IPS-18a (cell line): ENCODE data around the gene NHLH1.

Source experiments
- H3K27ac ChIP-seq: one replicate; pipeline ENCODE4 v1.5.1; 2013; ENCODE audit warnings: low read length
- H3K27me3 ChIP-seq: one replicate; pipeline ENCODE4 v1.6.1; 2013; ENCODE audit warnings: mild to moderate bottlenecking, low read length; ENCODE audit not compliant: control insufficient read depth, insufficient read depth
- H3K36me3 ChIP-seq: one replicate; pipeline ENCODE4 v1.6.1; 2013; ENCODE audit warnings: low read depth, low read length; ENCODE audit not compliant: control insufficient read depth
- H3K4me1 ChIP-seq: one replicate; pipeline ENCODE4 v1.6.1; 2013; ENCODE audit warnings: low read depth, low read length; ENCODE audit not compliant: control insufficient read depth
- H3K4me3 ChIP-seq: one replicate; pipeline ENCODE4 v1.5.1; 2013; ENCODE audit warnings: low read length
- H3K9ac ChIP-seq: one replicate; pipeline ENCODE4 v1.6.1; 2013; ENCODE audit warnings: mild to moderate bottlenecking, low read length, moderate library complexity
- H3K9me3 ChIP-seq: one replicate; pipeline ENCODE4 v1.6.1; 2013; ENCODE audit warnings: low read depth, low read length; ENCODE audit not compliant: control insufficient read depth

The NHLH1 gene

GRCh38 chr1:160366731-160367515, at the start of gene NHLH1:
Gene NHLH1 (plus strand): TSS chr1:160367071. CDS start chr1:160370732, 3,661 bp downstream.
- H3K4me3 ChIP-seq, result no peak within 1 kb of the TSS
- H3K9ac ChIP-seq, result no peak within 1 kb of the TSS
- H3K36me3 ChIP-seq, result no peaks in the 10 kb centered on the region
- H3K27me3 ChIP-seq, result no peaks in the 10 kb centered on the region
- H3K9me3 ChIP-seq, result no peaks in the 10 kb centered on the region
- H3K4me1 ChIP-seq, result peaks cover 16% of the 10 kb centered on the region
- no peak within 1 kb of the TSS for H3K27ac ChIP-seq

DNA sequence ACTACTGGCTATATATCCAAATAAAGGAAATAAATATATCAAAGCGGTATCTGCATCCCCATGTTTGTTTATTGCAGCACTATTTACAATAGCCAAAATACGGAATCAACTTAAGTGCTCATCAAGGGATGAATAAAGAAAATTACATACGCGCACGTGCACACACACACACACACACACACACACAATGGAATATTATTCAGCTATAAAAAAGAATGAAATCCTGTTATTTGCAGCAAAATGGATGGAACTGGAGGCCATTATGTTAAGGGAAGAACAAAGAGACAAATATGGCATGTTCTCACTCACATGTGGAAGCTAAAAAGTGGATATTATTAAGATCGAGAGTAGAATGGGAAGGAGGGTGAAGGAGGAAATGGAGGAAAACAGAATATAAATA, 44.0 kb upstream of the NHLH1 start:
- no peaks in the 10 kb centered on the region for H3K27me3 ChIP-seq
- no peaks in the 10 kb centered on the region for H3K9me3 ChIP-seq
- no peaks in the 10 kb centered on the region for H3K4me1 ChIP-seq
- H3K9ac ChIP-seq, result no peak overlapping the region
- H3K27ac ChIP-seq, result no peak overlapping the region
- peaks cover 50% of the 10 kb centered on the region for H3K36me3 ChIP-seq
- H3K4me3 ChIP-seq, result no peak overlapping the region

- Histone ChIP-seq H3K9ac (no peak overlapping the region), H3K36me3 (peaks cover 61% of the 10 kb centered on the region), H3K27me3 (no peaks in the 10 kb centered on the region), H3K27ac (no peak overlapping the region), H3K9me3 (no peaks in the 10 kb centered on the region), H3K4me1 (no peaks in the 10 kb centered on the region), H3K4me3 (no peak overlapping the region)
These were observed 41.6 kb upstream of the NHLH1 start for GRCh38 chr1:160325252-160325651.

- no peak overlapping the region for H3K4me3 ChIP-seq
- no peaks in the 10 kb centered on the region for H3K27me3 ChIP-seq
- no peak overlapping the region for H3K27ac ChIP-seq
- no peaks in the 10 kb centered on the region for H3K4me1 ChIP-seq
- peaks cover 66% of the 10 kb centered on the region for H3K36me3 ChIP-seq
- H3K9ac ChIP-seq, result no peak overlapping the region
- H3K9me3 ChIP-seq, result no peaks in the 10 kb centered on the region
These were observed 40.5 kb upstream of the NHLH1 start for GRCh38 chr1:160326418-160326817.

- H3K9me3 ChIP-seq, result no peaks in the 10 kb centered on the region
- H3K9ac ChIP-seq, result no peak overlapping the region
- no peak overlapping the region for H3K4me3 ChIP-seq
- no peaks in the 10 kb centered on the region for H3K4me1 ChIP-seq
- H3K27ac ChIP-seq, result no peak overlapping the region
- no peaks in the 10 kb centered on the region for H3K27me3 ChIP-seq
- H3K36me3 ChIP-seq, result peaks cover 80% of the 10 kb centered on the region
These were observed 38.7 kb upstream of the NHLH1 start for GRCh38 chr1:160328184-160328583.

DNA sequence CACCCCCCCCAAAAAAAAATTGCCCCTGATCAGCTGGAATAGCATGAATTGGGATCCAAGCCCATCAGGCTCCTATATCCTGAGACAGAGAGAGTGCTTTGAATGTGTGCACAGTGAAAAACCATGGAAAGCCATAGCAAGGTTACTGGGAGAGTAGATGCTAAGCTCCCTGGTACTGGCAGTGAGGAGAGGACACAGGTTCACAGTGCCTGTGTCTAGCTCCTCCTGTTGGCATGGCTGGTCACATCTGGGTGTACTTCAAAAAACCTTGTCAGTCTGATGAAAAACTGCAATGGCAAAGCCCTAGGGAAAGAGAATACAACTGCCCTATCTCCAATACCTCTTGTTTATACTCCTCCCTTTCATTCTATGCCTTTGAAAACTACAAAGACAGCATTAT, 36.8 kb upstream of the NHLH1 start:
- peaks cover 82% of the 10 kb centered on the region for H3K36me3 ChIP-seq

GRCh38 chr1:160332516-160332915, 34.4 kb upstream of the NHLH1 start:
- Histone ChIP-seq H3K36me3 (peaks cover 65% of the 10 kb centered on the region), H3K9ac (no peak overlapping the region), H3K4me1 (no peaks in the 10 kb centered on the region), H3K9me3 (no peaks in the 10 kb centered on the region), H3K27ac (no peak overlapping the region), H3K4me3 (no peak overlapping the region), H3K27me3 (no peaks in the 10 kb centered on the region)

More for the DNA sequence above, 36.8 kb upstream of the NHLH1 start:
- Histone ChIP-seq H3K4me1 (no peaks in the 10 kb centered on the region), H3K27me3 (no peaks in the 10 kb centered on the region), H3K4me3 (no peak overlapping the region), H3K9ac (no peak overlapping the region), H3K27ac (no peak overlapping the region), H3K9me3 (no peaks in the 10 kb centered on the region)

DNA sequence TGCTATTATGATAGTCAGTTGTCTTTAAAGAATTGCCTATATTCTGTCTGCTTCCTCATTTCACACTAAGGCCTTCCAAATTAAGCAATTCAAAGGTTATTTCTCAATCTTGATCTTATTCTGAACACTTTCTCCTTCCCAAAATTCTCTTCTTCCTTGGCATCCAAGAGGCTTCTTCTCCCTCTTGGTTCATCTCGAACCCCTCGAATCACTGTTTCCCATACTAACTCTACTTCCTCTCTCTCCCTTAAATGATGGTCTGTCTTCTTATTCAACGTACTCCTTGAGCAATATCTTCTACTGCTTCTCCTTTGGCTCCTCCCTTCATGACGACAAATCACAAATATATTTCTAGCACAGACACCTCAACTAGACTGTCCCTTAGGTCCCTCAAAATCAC, 28.3 kb upstream of the NHLH1 start:
- Histone ChIP-seq H3K36me3 (peaks cover 38% of the 10 kb centered on the region), H3K27me3 (no peaks in the 10 kb centered on the region), H3K4me3 (no peak overlapping the region), H3K9ac (no peak overlapping the region), H3K27ac (no peak overlapping the region), H3K4me1 (no peaks in the 10 kb centered on the region), H3K9me3 (no peaks in the 10 kb centered on the region)

- Histone ChIP-seq H3K4me1 (no peaks in the 10 kb centered on the region), H3K27ac (no peak overlapping the region), H3K4me3 (no peak overlapping the region), H3K36me3 (peaks cover 24% of the 10 kb centered on the region), H3K27me3 (no peaks in the 10 kb centered on the region), H3K9ac (no peak overlapping the region), H3K9me3 (no peaks in the 10 kb centered on the region)
These were observed 26.7 kb upstream of the NHLH1 start for GRCh38 chr1:160340146-160340545.

DNA sequence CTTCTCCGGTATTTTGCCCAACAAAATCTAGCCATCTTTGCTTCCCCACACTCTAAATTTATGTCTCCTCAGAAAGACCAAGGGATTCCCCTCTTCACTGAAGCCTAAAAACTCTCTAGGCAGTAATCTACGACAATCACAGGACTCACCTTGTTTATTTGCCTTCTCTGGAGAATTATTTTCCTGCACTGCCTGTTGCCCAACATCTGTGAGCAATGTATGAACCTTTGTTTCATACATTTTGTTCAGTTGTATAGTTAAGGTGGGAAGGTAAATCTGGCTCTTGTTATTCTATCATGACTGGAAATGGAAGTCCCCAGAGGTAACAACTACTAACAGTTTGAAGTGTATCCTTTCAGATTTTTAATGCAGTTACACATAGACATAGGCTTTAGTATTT, 26.0 kb upstream of the NHLH1 start:
- Histone ChIP-seq H3K9me3 (no peaks in the 10 kb centered on the region), H3K27ac (no peak overlapping the region), H3K9ac (no peak overlapping the region), H3K4me1 (no peaks in the 10 kb centered on the region), H3K36me3 (peaks cover 24% of the 10 kb centered on the region), H3K27me3 (no peaks in the 10 kb centered on the region), H3K4me3 (peak overlapping the region; percentile 1)

- Histone ChIP-seq H3K36me3 (peaks cover 24% of the 10 kb centered on the region), H3K4me3 (peak overlapping the region; percentile 96), H3K4me1 (no peaks in the 10 kb centered on the region), H3K27me3 (no peaks in the 10 kb centered on the region), H3K9me3 (no peaks in the 10 kb centered on the region), H3K27ac (no peak overlapping the region), H3K9ac (peak overlapping the region; percentile 94)
These were observed 24.3 kb upstream of the NHLH1 start for GRCh38 chr1:160342526-160342925.
